ENCODE data around the gene ZNHIT2.

GRCh38 chr11:65100674-65101350, 16.7 kb downstream of the ZNHIT2 start:
- TF ChIP-seq CTCF (IDR thresholded peaks at IDR 0.05; ENCODE audit: low read depth, low read length, poor library complexity, severe bottlenecking) (peak; percentile 26), EZH2phosphoT487 (IDR thresholded peaks at IDR 0.05; ENCODE audit: borderline replicate concordance, low read length) (no peak)
